PC-9 (cell line): Measurements from ENCODE around the gene PTGR3. TPM values are rescaled to one million over a fixed set of nuclear protein-coding genes. Genes with fewer than 3 reads are reported as not detected.

Experiments
- BruUV-seq: library from RNA; stranded (reverse); fragments of 400-500 nt; replicated peaks from 2 replicates; lab custom pipeline; 2021; lab: Mats Ljungman, UMichigan
- CTCF ChIA-PET: fragments of 300-600 bp; sonication (Branson Sonifier 250); formaldehyde crosslinking; loops from one replicate; lab custom pipeline; 2022; ENCODE audit warnings: antibody characterized with exemption; lab: Charles Lee
- POLR2A ChIA-PET: fragments of 300-600 bp; sonication (Branson Sonifier 250); formaldehyde crosslinking; loops from one replicate; lab custom pipeline; 2022; ENCODE audit warnings: antibody characterized with exemption; ENCODE audit not compliant: unreplicated experiment; lab: Charles Lee
- DNase-seq, 2 experiments: peaks; one replicate each; pipeline versions ENCODE4 v3.0.0 to v3.0.0-alpha.2; 2015 to 2022; ENCODE audit warnings: mixed read lengths in 1 of 2
- H2AFZ ChIP-seq: fragments of 200-600 bp; sonication (generic); 2 replicates; pipeline ENCODE4 v1.8.1; 2017; ENCODE audit warnings: antibody characterized with exemption
- H3F3A ChIP-seq: fragments of 200-600 bp; sonication (generic); 2 replicates; pipeline ENCODE4 v1.8.1; 2017; ENCODE audit warnings: antibody characterized with exemption, mild to moderate bottlenecking, low read depth; ENCODE audit not compliant: insufficient read depth
- H3K27ac ChIP-seq: fragments of 200-600 bp; sonication (generic); 2 replicates; pipeline ENCODE4 v1.6.1; 2016; ENCODE audit warnings: mixed run types
- H3K27me3 ChIP-seq: fragments of 200-600 bp; sonication (generic); 2 replicates; pipeline ENCODE4 v1.6.1; 2016; ENCODE audit warnings: low read depth, mixed run types; ENCODE audit not compliant: insufficient read depth
- H3K36me3 ChIP-seq: fragments of 200-600 bp; sonication (generic); 2 replicates; pipeline ENCODE4 v1.6.1; 2016; ENCODE audit warnings: low read depth, mixed run types
- H3K4me1 ChIP-seq: fragments of 200-600 bp; sonication (generic); replicated peaks from 2 replicates; pipeline ENCODE4 v1.6.1; 2016; ENCODE audit warnings: mixed run types; ENCODE audit not compliant: insufficient read depth
- H3K4me2 ChIP-seq: fragments of 200-600 bp; sonication (generic); 2 replicates; pipeline ENCODE4 v1.6.1; 2017; ENCODE audit warnings: mixed run types
- H3K4me3 ChIP-seq: fragments of 200-600 bp; sonication (generic); 2 replicates; pipeline ENCODE4 v1.6.1; 2016; ENCODE audit warnings: mixed run types
- H3K79me2 ChIP-seq: fragments of 200-600 bp; sonication (generic); 2 replicates; pipeline ENCODE4 v1.6.1; 2017; ENCODE audit warnings: low read depth, mixed run types
- H3K9me2 ChIP-seq: fragments of 200-600 bp; sonication (generic); 2 replicates; pipeline ENCODE4 v1.8.1; 2017; ENCODE audit warnings: mild to moderate bottlenecking; ENCODE audit not compliant: insufficient read depth
- H3K9me3 ChIP-seq: fragments of 200-600 bp; sonication (generic); 2 replicates; pipeline ENCODE4 v1.8.1; 2016; ENCODE audit warnings: low read depth; ENCODE audit not compliant: insufficient read depth
- H4K20me1 ChIP-seq: fragments of 200-600 bp; sonication (generic); 2 replicates; pipeline ENCODE4 v1.8.1; 2017; ENCODE audit not compliant: insufficient read depth
- CTCF ChIP-seq: fragments of 200-600 bp; sonication (generic); conservative IDR thresholded peaks from 2 replicates; pipeline ENCODE4 v1.6.1; 2017; ENCODE audit warnings: mixed run types, antibody characterized with exemption, mild to moderate bottlenecking, moderate library complexity
- EZH2 ChIP-seq: fragments of 200-600 bp; sonication (generic); IDR thresholded peaks from 2 replicates; pipeline ENCODE4 v1.8.0; 2017; ENCODE audit warnings: antibody characterized with exemption, low read depth
- intact Hi-C: fragments of 100-400 bp; cut with micrococcal nuclease; formaldehyde crosslinking; loops from one replicate; pipeline ENCODE4 v1.10.0; 2022; ENCODE audit not compliant: unreplicated experiment
- total RNA-seq: library from RNA; stranded (reverse); gene quantifications from 2 replicates; pipeline ENCODE4 v1.2.3, GENCODE V29; 2021

PTGR3 gene
- total RNA-seq, 1 experiment from 2014 or later = 38.4 TPM

GRCh38 chr18:75241705-75242104 is 32.8 kb upstream of the PTGR3 start:
- DNase-seq = no peak
- no peaks in the 10 kb centered on the region for H3K9me2 ChIP-seq
- no peak overlapping the region for H2AFZ ChIP-seq
- no peak for TF ChIP-seq CTCF
- no peak for TF ChIP-seq EZH2
- H3K9me3 ChIP-seq = no peaks in the 10 kb centered on the region
- no peaks in the 10 kb centered on the region for H3F3A ChIP-seq
- peaks cover 3% of the 10 kb centered on the region; the same call in 1 of the 2 replicates for H4K20me1 ChIP-seq
- BruUV-seq = no TSS peak
- H3K4me3 ChIP-seq = no peak overlapping the region
- H3K27me3 ChIP-seq = no peaks in the 10 kb centered on the region
- ChIA-PET POLR2A (interaction anchor here (0.6 kb wide), 1 partner anchor 348 kb away, joined by 7 read pairs; no protein-coding TSS in a partner anchor), CTCF (no interaction called here)
- no peak overlapping the region for H3K4me2 ChIP-seq
- no peak overlapping the region for H3K27ac ChIP-seq
- no peaks in the 10 kb centered on the region for H3K36me3 ChIP-seq
- no peaks in the 10 kb centered on the region for H3K79me2 ChIP-seq
- H3K4me1 ChIP-seq = no peaks in the 10 kb centered on the region
- intact Hi-C loops = no loop called here

- Histone ChIP-seq H4K20me1 (peaks cover 3% of the 10 kb centered on the region; the same call in 1 of the 2 replicates), H3K4me3 (no peak overlapping the region), H3K79me2 (no peaks in the 10 kb centered on the region), H3K4me1 (no peaks in the 10 kb centered on the region), H3F3A (no peaks in the 10 kb centered on the region), H3K9me2 (no peaks in the 10 kb centered on the region), H2AFZ (no peak overlapping the region), H3K27me3 (no peaks in the 10 kb centered on the region), H3K36me3 (no peaks in the 10 kb centered on the region), H3K9me3 (no peaks in the 10 kb centered on the region), H3K27ac (no peak overlapping the region), H3K4me2 (no peak overlapping the region)
- POLR2A ChIA-PET = no interaction called here
- intact Hi-C loops = no loop called here
- CTCF ChIA-PET = no interaction called here
- TF ChIP-seq CTCF (no peak), EZH2 (no peak)
- no peak for DNase-seq
- BruUV-seq = no TSS peak
These were observed 31.5 kb upstream of the PTGR3 start for GRCh38 chr18:75240433-75240832.

DNA sequence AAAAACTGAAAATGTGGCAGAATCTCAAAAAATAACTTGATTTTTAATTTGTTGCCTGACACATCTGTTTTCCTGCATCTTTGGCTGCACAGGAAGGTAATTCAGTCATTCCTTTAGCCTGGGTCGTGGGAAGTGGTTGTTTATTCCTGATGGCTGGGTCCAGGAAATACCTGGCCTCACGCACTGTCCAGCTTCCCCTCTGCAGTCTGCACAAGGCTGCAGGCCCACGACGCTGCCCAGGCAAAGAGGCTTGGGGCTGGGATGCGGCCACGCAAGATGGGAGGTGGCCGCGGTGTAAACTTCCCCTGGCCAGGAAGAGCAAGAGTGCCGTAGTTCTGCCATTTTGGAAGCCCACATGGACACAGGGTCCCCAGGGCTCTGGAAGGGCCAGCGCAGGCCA is 29.8 kb upstream of the PTGR3 start:
- CTCF ChIA-PET = no interaction called here
- POLR2A ChIA-PET = no interaction called here
- Histone ChIP-seq H4K20me1 (peaks cover 3% of the 10 kb centered on the region; the same call in 1 of the 2 replicates), H2AFZ (no peak overlapping the region), H3K9me2 (no peaks in the 10 kb centered on the region), H3K4me2 (no peak overlapping the region), H3K4me3 (no peak overlapping the region), H3K9me3 (no peaks in the 10 kb centered on the region), H3K36me3 (no peaks in the 10 kb centered on the region), H3F3A (no peaks in the 10 kb centered on the region), H3K27ac (no peak overlapping the region), H3K79me2 (no peaks in the 10 kb centered on the region), H3K4me1 (no peaks in the 10 kb centered on the region), H3K27me3 (no peaks in the 10 kb centered on the region)
- TF ChIP-seq CTCF = no peak
- no peak for TF ChIP-seq EZH2
- DNase-seq = no peak
- BruUV-seq = no TSS peak
- intact Hi-C loops = no loop called here
